ENCODE results near the gene CLMN.
A peak's percentile ranks its signal among the peaks of the same experiment; 100 is the strongest.
"Not testable (repeated sequence)": the region's sequence is repeated elsewhere in the genome, so short reads cannot be mapped to it uniquely, and the experiment has no call there.

The CLMN gene

GRCh38 chr14:95164506-95164905 lies 155.2 kb downstream of the CLMN start:
- peak; percentile 38 for DNase-seq (ENCODE audit: low spot score)

- DNase-seq (ENCODE audit: low spot score): no peak
These were observed 156.0 kb downstream of the CLMN start for GRCh38 chr14:95163666-95164065.

GRCh38 chr14:95163132-95163531 lies 156.6 kb downstream of the CLMN start:
- DNase-seq (ENCODE audit: low spot score): no peak

DNA sequence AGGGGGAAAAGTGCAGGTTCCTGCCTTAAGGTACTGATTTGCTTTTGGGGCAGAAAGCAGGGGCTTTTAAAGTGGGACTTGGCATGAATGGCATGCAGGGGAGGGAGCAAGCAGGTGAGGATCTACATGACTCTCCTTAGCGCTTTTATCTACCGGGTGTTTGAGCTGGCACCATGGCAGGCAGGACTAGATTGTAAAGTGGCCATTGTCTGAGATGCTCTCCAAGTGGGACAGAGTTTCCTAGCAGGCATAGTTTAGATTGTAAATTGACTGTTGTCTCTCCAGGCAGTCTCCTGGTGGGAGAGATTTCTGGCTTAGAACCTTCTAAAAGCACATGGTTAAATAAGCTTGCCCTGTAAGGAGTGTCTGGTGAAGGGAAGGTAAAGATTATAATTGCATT lies 157.1 kb downstream of the CLMN start:
- no peak for DNase-seq (ENCODE audit: low spot score)

GRCh38 chr14:95157327-95158189 lies 162.2 kb downstream of the CLMN start, which contains the start of gene DICER1:
Gene DICER1, minus strand, starts transcription at chr14:95157529. Its CDS starts 24,071 bp downstream, at chr14:95133458.
- DNase-seq (ENCODE audit: low spot score): peak; percentile 90

DNA sequence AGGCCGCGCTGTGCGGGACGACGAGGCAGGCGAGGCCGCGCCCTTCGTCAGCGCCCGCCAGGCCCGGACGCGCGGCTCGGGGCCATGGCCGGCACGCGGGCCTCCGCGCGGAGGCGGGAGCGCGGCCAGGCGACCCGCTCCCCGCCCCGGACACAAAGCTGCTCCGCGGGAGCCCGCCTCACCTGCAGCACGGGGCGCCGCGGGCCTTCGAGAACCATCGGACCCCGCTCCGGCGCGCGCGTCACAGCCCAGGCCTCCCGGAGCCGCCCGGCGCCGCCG lies 162.7 kb downstream of the CLMN start:
- DNase-seq (ENCODE audit: low spot score): no peak

- peak; percentile 45 for DNase-seq (ENCODE audit: low spot score)
These were observed 163.3 kb downstream of the CLMN start for GRCh38 chr14:95156161-95157047.

DNA sequence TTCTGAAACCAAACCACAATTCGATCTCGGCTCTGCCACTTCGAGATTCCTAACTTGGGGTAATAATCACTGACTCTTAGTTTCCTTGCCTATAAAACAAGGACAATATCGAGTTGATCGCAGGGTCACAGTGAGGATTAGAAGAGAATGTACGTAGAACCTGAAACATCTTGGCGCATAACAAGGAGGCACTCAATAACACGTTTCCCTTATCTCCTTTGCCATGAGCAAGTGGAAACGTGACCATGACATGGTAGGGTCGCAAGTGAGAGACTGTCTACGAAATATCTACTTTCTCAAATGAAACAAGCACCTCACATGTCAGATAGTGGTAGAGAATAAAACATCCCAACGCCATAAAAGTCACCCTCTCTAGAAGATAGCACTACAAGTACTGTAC lies 164.7 kb downstream of the CLMN start:
- DNase-seq (ENCODE audit: low spot score): no peak

DNA sequence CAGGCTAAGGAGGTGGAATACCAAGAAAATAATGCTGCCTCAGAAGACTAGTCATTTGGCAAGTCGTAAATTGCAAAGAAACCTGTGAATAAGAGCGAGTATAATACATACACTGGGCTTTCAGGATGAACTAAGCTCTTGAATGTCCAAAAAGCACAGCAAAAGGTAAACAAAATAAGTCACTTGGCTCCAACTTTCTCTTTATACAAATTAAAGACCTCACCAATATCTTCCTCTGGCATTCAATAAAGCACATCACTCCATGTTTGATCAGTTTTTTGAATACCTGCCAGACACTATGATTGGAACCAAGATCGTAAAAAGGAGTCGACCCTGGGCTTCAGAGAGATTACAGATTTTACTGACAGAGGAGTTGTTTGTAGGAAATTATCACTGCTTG lies 165.8 kb downstream of the CLMN start:
- DNase-seq (ENCODE audit: low spot score): no peak

DNA sequence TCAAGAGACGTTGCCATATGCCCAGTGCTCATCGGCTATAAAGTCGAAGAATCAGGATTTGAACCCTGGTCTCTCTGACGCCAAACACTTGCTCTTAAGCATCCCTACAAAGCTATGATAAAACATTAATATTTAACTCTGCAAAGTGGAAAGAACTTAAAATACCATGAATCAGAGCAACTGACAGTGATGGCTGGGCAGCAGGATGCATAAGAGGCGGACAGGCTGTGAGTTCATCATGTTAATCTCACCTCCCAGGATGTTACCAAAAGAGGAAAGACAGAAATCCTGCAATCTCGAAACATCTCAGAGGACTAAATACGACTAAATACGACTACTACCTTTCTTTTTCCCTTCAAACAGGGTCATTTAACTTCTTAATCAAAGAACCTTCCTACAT lies 168.1 kb downstream of the CLMN start:
- DNase-seq (ENCODE audit: low spot score): no peak

GRCh38 chr14:95150910-95151309 lies 168.8 kb downstream of the CLMN start:
- no peak for DNase-seq (ENCODE audit: low spot score)

DNA sequence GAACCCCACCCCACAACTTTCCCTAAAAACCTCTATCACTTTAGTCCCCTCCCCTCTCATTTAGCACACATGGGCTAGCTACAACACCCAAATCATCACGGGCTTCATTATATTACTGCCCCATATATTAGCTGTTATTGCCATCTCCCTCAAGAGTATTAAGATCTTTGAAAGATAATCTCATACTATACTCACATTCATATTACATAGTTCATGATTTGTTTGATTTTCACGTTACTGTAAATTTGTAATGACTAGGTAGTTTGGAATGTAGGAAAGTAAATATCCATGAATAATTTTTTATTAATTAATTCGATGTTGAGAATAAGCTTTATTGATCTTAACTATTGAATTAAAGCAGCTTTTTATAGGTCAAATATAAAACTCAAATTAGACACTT lies 170.3 kb downstream of the CLMN start:
- DNase-seq (ENCODE audit: low spot score): no peak

DNA sequence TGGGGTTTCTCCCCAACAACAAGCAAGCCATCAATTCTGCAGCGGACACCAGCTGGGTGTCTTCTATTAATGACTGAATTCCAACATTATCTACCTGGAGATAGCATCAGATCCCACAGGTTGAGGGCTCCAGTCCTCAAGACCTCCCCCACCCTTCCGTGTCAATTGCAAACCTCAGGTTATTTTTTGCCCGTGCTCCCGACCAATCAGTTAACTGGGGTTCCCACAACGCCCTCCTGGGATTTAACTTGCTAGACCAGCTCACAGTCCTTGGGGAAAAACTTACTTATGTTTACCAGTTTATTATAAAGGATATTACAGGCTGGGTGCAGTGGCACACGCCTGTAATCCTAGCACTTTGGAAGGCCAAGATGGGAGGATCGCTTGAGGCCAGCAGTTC lies 172.1 kb downstream of the CLMN start:
- no peak for DNase-seq (ENCODE audit: low spot score)

- DNase-seq (ENCODE audit: low spot score): no peak
These were observed 173.5 kb downstream of the CLMN start for GRCh38 chr14:95146079-95146771.

DNA sequence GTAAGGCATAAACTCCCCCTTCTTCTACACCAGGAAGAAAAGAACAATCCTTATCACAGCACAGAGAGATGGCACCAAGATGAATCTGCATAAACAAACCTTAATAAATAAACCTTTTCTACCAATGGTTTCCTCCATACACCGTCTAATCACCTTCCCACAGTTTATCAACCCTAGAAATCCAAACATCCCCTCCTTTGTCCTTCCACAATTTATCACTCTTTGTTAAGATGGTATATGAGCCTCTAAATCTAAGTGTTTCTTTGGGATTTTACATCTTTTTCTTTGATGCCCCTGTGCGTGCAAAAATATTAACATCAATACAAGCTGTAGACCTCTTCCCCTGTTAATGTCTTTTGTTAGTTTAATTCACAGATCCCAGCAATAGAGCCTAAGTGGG lies 174.9 kb downstream of the CLMN start:
- no peak for DNase-seq (ENCODE audit: low spot score)

GRCh38 chr14:95143808-95144620 lies 175.7 kb downstream of the CLMN start:
- no peak for DNase-seq (ENCODE audit: low spot score)

- no peak for DNase-seq (ENCODE audit: low spot score)
These were observed 177.5 kb downstream of the CLMN start for GRCh38 chr14:95142208-95142607.

- DNase-seq (ENCODE audit: low spot score): no peak
These were observed 178.0 kb downstream of the CLMN start for GRCh38 chr14:95141684-95142083.

DNA sequence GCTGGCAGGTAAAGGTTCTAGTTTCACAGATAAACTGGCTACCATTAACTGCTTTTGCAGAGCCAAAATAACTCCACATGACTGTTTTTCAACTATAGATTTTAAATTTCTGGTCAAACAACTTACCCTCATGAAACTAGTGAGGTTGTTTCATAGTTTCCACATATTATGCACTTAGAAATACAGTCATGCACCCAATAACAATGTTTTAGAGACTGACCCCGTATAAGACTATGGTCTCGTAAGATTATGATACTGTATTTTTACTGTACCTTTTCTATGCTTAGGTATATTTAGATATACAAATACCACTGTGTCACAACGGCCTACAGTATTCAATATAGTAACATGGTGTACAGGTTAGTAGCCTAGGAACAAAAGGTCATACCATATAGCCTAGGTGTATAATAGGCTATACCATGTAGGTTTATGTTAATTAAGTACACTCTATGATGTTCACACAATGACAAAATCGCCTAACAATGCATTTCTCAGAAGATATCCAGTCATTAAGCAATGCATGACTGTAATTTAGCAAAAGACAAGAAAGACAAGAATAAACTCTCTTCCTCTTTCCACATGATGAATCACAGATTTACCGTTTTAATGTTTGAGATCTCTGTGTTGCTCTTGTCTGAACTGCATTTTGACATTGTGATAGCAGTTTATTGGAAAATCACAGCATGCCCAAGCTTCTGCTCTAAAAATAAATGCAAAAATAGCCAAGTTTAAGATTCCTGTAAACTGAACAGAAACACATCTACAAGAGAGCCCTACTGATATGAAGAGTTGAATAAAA lies 179.4 kb downstream of the CLMN start:
- no peak for DNase-seq (ENCODE audit: low spot score)

DNA sequence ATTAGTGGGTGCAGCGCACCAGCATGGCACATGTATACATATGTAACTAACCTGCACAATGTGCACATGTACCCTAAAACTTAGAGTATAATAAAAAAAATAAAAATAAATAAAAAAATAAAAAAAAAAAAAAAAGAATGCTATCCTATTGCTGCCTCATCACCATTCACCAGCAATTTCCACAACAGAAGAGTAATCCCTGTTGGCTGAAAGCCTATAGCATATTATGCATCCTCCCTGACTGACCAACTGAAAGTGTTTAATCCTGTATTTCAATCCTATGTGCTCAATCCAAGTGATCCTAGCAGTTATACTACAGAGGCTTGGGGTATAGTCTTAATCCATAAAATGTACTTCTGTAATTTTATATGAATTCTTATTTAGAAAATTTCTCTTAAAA lies 180.8 kb downstream of the CLMN start:
- DNase-seq (ENCODE audit: low spot score): no peak

DNA sequence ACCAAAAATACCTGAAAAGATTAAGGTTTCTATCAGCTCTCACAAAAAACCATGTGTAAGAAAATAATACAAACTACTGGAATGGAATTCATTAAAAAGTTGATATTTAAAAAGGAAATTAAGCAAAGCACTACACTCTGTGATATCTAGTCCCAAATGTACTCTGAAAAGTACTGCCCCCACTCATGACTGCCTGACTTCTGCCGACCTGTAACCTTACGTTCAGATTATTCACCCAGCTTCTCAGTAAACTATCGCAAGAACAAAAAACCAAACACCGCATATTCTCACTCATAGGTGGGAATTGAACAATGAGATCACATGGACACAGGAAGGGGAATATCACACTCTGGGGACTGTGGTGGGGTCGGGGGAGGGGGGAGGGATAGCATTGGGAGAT lies 181.3 kb downstream of the CLMN start:
- not testable (repeated sequence) for DNase-seq (ENCODE audit: low spot score)
